Activated CD4-positive, alpha-beta T cell treated with anti-CD3 and anti-CD28 coated beads for 1 hour (primary cell): Measurements from ENCODE around the gene STS.

Experiments
- DNase-seq: peaks from one replicate; pipeline ENCODE4 v3.0.0-alpha.2; 2020

The STS gene, protein sequence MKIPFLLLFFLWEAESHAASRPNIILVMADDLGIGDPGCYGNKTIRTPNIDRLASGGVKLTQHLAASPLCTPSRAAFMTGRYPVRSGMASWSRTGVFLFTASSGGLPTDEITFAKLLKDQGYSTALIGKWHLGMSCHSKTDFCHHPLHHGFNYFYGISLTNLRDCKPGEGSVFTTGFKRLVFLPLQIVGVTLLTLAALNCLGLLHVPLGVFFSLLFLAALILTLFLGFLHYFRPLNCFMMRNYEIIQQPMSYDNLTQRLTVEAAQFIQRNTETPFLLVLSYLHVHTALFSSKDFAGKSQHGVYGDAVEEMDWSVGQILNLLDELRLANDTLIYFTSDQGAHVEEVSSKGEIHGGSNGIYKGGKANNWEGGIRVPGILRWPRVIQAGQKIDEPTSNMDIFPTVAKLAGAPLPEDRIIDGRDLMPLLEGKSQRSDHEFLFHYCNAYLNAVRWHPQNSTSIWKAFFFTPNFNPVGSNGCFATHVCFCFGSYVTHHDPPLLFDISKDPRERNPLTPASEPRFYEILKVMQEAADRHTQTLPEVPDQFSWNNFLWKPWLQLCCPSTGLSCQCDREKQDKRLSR

DNA sequence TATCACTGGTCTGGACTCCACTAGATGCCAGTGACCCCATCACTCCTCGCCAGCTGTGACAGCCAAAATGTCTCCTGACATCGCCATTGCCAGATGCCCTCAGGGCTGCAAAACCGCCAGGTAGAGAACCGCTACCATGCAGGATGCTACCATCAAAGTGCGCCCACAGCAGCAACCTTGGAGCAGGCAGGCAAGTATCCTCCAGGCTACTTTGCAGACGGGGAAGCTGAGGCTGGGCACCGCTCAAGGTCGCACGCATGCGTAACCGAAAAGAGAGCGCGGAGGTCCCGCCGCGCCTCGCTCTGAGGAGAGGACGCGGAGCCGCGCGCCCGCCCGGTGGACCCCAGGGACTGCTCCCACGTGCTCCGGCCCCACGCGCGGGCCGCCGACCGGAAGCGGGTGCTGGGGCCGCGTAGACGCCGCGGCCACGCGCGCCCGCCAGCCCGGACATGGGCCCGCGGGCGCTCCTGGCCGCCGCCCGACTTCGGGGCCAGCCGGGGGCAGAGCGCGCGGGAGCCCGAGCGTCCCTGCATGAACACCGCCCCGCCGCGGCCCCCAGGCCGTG lies at the start of gene STS:
Gene STS (plus strand): TSS at position 300 of the 565 bp plus-strand sequence. CDS start 105,488 bp downstream, outside the sequence.
- DNase-seq: peak; percentile 9

DNA sequence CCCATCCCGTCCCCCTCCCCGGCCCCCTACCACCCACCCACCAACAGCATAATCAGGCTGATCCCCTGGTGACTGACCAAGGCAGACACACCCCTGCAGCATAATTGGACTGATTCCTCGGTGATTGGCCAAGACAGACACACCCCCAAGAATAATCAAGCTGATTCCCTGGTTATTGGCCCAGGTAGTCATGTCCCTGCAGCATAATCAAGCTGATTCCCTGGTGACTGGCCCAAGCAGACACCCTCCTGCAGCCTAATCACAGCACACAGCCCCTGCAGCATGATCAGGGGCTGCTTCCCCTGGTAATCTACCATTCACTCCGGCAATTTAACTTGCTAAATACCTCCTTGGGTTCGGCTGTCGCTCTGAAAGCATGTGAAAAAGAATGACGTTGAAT lies 47.5 kb upstream of the STS start:
- no peak for DNase-seq

DNA sequence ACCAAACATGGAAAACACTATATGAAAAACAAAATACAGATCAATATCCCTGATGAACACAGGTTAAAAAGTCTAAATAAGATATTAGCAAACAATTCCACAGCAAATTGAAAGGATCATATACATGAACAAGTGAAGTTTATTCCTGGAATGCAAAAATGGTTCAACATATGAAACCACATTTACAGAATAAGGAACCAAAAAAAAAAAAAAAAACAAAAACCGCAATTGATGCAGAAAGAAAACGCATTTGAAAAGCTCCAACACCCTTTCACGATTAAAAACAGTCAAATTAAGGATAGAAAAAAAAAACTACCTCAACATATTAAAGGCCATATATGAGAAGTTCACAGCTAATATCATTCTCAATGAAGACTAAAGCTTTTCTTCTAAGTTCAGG lies 45.4 kb upstream of the STS start:
- DNase-seq: no peak

DNA sequence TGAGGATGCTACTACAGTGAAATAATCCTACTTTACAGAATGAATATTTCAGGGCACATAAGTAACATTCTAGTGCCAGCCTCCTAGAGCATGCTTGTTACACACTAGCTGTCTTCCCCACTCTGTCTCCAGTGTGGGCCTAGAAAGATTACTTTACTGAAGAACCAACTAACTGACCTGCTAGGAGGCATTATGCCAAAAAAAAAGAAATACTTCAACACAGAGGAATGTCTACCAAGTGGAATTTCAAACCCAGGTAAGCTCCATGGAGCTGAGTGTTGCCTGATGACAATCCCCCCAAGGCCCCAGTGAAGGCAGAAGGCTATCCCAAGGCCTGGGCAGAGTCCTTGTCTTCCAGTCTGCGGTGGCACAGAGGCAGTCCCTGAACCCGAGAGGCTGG lies 40.9 kb upstream of the STS start:
- DNase-seq: no peak

DNA sequence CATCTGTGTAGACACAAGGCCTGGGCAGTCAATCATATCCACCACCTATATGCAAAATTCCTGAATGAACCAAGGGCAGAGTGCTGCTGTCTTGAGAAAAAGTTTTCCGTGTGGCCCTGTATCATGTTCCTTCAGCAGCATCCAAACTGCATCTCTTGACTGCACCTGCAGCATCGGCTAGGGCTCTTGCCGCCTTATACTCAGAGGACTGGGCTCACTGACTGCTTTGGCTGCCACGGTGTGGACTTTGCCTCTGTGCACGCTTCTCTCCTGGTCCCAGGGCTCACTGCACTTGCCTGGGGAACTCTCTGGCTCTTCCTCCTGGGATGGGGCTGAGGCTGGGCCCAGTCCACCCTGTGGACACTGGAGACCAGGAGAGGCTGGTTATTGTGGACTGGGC lies 39.5 kb upstream of the STS start:
- no peak for DNase-seq

DNA sequence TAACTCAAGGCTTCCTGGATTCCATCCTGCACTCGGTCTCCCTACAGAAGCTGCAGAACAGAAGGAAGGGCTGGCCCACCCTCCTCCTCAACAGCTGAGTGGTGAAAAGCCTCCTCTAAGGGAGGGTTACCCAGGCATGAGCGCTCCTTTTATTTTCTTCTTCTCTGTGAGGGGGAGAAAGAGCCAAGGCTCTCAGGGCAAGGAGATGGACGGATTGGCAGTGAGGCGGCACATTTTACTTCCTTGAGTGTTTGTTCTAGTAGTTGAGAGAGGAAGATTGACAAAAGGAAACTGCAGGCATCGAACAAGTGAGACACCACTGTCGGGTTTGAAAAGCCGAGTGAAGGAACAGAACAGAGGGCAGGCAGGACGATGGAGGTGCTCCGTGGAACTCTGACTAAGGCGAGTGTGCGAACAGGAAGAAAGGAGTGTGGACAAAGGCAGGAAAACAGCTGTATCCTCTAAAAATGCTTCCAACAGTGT lies 38.4 kb upstream of the STS start:
- no peak for DNase-seq

DNA sequence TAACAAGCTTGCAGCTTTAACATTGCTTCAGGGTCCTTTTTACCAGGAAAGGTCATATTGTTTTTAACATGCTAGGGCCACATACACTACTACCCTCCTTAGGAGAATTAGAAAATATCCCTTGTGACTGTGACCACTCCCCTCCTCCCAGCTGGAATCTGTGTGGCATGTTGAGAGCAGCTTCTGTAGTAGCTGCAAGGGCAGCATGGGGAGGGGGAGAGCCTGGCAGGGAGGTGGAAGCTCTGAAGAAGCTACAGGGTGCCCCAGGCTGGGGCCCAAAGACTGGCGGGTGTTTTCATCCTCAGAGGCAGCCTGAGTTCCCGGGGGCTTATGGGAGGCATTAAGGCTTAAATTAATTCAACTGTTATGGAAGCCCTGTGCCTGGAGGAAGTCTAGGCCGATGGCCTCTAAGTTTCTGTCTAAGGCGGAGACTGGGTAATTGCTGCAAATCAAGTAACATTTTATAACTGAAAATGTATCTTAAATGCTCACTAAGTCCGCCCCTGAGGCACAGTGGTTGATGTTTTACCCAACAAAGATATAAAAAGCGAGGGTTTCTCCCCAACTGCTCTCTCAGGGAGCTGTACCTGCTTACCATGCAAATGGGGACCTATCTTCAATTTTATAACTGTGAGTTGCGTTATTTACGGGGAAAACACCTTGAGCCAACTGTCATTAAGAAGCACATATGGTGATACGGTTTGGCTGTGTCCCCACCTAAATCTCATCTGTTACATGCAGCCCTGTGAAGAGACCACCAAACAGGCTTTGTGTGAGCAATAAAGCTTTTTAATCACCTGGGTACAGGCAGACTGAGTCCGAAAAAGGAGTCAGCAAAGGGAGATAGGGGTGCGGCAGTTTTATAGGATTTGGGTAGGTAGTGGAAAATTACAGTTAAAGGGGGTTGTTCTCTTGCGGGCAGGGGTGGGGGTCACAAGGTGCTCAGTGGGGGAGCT lies 37.4 kb upstream of the STS start:
- DNase-seq: no peak

DNA sequence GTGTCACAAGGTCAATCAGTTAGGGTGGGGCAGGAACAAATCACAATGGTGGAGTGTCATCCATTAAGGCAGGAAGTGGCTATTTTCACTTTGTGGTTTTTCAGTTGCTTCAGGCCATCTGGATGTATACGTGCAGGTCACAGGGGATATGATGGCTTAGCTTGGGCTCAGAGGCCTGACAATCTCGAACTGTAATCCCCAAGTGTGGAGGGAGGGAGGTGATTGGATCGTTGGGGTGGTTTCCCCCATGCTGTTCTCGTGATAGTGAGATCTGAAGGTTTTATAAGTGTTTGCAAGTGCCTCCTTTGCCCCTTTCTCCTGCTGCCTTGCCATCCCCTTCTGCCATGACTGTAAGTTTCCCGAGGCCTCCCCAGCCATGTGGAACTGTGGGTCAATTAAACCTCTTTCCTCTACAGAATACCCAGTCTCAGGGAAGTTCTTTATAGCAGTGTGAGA lies 36.7 kb upstream of the STS start:
- DNase-seq: no peak

DNA sequence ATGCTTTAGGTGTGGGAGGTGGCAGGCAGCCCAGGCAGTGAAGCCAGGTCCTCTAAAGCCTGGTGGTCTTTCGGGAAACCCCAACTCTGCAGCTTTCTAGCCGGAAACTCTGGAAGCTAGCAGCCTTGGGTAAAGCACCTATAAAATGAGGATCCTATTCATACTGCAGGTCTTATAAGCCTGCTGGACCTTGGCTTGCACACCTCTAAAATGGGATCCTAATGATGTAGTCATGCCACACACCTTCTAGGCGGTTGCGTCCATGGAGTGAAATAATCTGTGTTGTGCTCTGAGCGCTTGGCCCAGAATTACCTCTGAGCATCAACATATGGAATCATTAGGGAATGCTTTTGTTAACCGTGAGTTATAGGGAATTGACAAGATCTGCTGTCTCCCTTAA lies 36.0 kb upstream of the STS start:
- no peak for DNase-seq

DNA sequence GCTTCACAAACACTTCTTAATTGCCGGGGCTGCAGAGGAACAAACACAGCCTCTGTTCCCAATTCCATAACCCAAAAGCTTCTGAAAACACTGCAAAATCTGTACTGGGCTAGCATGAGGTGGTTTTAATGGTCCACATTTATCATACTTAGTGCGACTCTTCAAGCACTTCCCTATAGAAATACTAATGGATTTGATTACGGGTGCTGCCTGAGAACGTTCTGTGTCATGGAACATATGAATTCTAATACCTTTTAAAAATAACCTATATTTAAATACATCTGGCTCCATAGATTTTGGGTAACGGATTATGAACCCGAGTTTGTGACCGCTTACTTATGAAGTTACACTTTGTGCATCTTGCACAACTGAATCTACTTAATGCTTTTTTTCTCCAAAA lies 35.4 kb upstream of the STS start:
- DNase-seq: no peak

DNA sequence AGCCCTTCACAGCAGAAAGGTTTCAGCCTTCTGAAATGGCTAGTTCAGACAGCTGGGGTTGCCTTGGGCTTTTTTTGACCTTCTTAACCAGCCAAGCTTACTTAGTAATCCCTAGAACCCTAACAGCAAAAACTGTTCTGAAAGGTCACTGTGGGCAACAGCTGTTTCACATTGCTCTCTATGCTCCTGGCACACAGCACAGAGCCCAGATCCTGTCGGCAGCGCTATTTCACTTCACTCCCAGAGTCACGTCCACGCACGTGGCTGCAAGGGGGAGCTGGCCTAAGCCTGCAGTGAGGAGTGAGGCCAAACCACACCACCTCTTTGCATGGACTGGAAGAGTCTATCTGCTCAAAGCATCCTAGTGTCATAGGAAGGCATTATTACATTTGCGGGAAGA lies 32.0 kb upstream of the STS start:
- no peak for DNase-seq

DNA sequence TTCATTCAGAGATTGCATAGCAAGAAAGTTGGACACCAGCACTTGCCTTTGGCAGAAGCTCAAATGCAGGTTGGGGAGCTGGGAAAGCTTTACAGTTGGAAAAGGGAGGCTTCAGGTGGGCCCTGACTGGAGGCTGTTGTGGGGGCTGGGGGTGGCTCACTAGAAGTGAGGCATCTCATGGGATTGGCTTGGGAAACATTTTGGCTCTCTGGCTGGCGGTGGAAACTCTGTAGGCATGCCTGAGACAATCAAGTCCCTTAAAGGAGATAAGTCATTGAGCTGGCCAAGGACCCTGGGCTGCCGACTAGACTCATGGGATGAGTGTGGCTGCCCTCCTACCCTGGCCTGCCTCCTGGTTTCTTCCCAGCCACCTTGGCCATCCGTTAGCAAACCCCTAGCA lies 31.4 kb upstream of the STS start:
- DNase-seq: no peak

DNA sequence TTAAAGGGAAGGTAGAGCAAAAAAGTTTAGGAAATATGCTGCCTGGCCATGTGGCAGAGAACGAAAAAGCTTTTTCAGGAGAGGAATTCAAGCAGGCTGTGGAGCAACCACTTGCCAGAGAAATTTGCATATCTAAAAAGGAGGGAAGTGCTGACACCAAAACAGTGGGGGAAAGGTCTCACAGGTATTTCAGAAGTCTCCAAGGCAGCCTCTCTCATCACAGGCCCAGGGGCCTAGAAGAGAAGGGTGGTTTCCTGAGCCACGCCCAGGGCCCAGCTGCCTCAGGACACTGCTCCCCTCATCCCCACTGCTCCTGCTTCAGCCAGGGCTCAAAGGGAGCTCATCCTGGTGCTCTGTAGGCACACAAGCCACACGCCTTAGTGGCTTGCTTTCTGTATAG lies 29.9 kb upstream of the STS start:
- DNase-seq: no peak

DNA sequence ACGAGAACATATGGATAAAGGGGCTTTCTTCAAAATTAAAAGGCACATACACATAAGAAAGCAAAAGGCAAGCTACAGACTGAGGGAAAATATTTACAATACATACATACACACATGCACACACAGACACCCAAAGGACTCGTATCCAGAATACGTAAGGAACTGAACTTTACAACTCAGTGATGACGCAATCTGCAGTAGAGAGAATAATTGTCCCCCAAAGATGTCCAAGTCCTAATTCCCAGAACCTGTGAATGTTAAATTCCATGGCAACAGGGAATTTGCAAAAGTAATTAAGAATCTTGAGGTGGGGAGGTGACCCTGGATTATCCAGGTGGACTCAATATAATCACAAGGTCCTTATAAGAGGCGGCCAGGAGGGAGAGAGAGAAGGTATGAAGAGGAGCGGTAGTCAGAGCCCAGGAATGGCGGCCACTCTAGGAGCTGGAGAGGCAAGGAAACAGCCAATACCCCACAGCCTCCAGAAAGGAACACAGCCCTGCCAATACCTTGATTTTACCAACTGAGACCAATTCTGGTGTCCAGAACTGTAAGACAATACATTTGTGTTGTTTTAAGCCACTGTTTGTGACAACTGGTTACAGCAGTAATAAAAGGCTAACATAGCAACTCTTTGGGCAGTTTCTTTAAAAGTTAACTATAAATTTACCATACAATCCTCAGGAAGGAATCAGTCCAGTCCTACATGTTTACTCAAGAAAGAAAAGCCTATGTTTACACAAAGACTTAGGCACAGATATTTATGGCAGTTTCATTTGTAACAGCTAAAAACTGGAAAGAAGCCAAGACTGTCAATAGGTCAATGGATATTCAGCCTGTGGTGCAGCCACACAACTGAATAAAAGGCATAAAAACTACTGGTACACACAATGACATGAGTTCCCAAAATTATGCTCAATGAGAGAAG lies 27.3 kb upstream of the STS start:
- no peak for DNase-seq

DNA sequence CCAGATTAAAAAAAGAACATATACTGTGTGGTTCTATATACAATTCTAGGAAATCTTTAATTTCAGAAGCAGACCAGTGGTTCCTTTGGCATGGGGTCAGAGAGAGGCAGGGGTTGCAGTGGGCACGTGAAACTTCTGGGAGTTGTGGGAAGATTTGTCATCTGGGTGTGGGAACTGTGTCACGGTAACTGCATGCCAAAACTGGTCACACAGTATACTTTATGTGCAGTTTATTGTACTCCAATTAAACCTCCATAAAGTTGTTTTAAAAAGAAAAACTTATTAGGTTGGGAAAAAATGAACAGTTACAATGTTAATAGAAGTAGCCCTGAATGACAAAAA lies 26.7 kb upstream of the STS start:
- DNase-seq: no peak

DNA sequence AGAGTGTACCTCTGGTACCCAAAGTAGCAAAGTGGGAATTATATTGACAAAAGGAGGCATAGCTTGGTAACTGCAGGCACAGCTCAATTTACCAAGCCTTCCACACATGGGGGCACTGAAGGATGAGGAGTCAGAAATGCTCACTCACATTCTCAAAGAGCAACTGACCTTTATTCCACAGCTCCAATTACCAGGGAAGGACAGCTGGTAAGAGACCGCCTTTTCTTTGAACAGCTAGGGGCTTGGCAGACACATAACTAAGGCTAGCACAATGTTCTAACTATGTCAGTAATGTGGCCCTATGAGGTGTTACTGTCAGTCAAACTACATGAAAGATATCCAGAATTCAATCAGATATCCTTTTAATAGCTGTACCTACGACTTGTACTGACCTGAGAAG lies 20.5 kb upstream of the STS start:
- no peak for DNase-seq

DNA sequence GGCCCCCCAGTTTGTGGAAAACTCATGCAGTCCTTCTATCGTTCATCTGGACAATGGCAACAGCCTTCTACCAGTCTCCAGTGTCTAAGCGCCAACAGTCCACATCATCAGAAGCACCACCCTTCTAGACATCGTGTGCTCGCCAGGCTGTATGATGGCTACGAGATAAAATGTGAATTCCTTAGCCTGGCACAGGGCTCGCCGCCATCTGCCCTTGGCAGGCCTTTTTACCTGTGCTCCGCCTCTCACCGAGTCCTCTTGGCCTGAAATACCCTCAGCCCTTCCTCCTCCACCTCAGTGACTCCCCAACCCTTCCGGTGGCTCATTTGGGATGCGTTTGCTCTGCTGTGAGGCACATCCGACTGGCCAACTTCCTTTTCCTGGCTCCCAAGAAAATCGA lies 15.9 kb upstream of the STS start:
- DNase-seq: no peak

DNA sequence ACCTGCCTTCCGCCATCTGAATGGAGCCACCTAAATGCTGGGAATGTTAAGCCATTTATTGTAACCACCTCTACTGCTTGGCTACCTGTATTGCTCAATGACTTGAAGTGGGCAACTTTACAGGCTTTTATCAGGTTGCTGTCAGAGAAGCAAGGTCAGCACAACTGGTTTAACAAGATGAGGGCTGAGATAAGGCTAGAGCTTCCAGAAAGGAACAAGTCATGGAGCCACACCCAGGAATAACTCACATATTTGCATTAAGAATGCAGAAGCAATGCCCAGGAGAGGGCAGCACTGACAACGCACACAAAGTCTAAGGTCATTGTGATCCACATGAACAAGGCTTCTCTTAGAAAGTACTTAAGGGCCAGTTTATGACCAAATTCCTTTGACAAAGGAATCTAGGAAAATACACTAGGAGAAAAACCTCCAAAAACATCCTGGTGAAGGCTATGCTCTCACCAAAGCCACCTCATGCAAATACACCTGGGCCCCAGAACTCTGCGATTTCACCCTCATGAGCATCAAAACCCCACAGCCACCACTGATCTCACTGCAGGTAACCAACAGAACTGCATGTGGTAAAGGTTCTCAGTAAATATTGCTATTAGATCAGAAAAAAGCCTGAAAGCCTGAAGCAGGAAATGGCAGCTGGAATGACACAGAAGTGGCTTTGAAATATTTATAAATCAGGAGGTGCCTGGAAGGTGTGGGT lies 15.0 kb upstream of the STS start:
- no peak for DNase-seq

DNA sequence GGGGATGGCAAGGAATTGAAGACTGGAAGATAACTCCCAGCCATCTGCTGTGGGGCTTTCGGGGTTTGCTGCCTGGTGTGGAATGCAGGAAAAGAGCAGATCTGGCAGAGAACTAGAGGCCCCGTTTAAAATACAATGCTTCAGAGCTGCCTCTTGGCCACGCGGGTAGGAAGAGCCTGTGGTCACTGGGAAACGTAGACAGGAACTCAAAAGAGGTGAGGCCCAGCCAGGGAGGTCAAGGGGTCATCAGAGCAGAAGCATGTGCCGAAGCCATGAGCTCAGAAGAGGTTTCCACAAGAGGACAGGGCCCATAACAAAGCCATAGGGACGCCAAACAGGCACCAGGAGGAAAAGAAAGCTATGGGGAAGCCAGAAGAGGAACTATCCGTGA lies 14.5 kb upstream of the STS start:
- no peak for DNase-seq

DNA sequence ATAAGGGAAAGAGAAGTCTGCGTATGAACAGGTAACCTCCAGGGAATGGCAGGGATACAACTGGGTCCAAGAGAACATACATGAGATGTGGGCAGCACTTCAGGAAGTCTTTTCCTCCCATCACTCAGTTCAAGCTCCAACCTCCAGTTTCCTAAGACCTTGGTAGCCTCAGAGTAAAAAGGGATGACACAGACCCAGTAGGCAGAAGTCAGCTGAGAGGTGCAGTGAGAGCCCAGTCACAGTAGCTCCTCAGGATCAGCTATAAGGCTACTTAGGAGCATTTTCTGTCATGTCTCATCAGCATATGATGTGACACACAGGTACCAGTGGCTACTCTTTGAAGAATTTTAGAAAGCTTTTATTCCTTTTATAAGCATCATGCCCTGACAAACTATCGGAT lies 12.5 kb upstream of the STS start:
- no peak for DNase-seq
